ENCODE measurements around the gene DNAJC1.

DNAJC1 gene

DNA sequence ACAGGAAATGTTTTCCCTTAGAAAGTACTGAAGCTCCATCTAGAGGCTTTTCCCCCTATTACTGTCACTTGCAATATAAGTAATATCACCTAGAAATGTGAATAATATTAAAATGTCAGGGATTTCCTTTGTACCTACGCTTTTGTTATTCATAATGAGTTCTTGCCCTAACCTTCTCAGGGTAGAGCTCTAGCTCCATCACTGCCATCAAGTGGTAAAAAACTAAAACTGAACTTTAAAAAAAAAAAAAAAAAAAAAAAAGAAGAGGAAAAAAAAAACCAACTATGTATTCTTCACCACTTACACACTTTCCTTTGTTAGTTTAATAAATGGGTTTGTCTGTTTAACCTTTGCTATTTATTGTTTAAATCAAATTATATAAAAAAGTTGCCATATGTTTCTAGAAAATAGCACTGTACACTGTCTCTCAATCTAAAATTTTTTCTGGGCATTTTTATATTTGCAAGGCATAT lies 49.9 kb downstream of the DNAJC1 start:
- H3K36me3 ChIP-seq (ENCODE audit: insufficient read depth, low read length), result no peaks in the 10 kb centered on the region
- no peaks in the 10 kb centered on the region for H3K4me1 ChIP-seq (ENCODE audit: insufficient read depth, low read length, severe bottlenecking)
- H3K79me2 ChIP-seq (ENCODE audit: insufficient read depth, low read length), result no peaks in the 10 kb centered on the region
- no peak for TF ChIP-seq EZH2 (IDR thresholded peaks at IDR 0.05; ENCODE audit: borderline replicate concordance, low read length)
- TF ChIP-seq, protein P1, sequence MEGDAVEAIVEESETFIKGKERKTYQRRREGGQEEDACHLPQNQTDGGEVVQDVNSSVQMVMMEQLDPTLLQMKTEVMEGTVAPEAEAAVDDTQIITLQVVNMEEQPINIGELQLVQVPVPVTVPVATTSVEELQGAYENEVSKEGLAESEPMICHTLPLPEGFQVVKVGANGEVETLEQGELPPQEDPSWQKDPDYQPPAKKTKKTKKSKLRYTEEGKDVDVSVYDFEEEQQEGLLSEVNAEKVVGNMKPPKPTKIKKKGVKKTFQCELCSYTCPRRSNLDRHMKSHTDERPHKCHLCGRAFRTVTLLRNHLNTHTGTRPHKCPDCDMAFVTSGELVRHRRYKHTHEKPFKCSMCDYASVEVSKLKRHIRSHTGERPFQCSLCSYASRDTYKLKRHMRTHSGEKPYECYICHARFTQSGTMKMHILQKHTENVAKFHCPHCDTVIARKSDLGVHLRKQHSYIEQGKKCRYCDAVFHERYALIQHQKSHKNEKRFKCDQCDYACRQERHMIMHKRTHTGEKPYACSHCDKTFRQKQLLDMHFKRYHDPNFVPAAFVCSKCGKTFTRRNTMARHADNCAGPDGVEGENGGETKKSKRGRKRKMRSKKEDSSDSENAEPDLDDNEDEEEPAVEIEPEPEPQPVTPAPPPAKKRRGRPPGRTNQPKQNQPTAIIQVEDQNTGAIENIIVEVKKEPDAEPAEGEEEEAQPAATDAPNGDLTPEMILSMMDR (IDR thresholded peaks at IDR 0.05; ENCODE audit: low read length), result peak; percentile 33; the same call in 1 of the 2 replicates
- H2AFZ ChIP-seq (ENCODE audit: low read length), result no peak overlapping the region
- no peak overlapping the region for H3K9ac ChIP-seq (ENCODE audit: low read length)
- no peaks in the 10 kb centered on the region for H3K9me2 ChIP-seq (ENCODE audit: low read depth, low read length)
- H3K27me3 ChIP-seq (ENCODE audit: insufficient read depth, low read length), result no peaks in the 10 kb centered on the region
- H4K20me1 ChIP-seq (ENCODE audit: insufficient read depth, low read length), result no peaks in the 10 kb centered on the region
- no peaks in the 10 kb centered on the region for H3K9me3 ChIP-seq (ENCODE audit: low read length)
- H3K4me2 ChIP-seq (ENCODE audit: low read length), result no peak overlapping the region
- no peak overlapping the region for H3K4me3 ChIP-seq (ENCODE audit: low read depth, low read length, poor library complexity, severe bottlenecking)
- H3K27ac ChIP-seq (ENCODE audit: low read depth, low read length, poor library complexity, severe bottlenecking), result no peak overlapping the region
- H3F3A ChIP-seq (ENCODE audit: insufficient read depth, low read length), result no peaks in the 10 kb centered on the region

DNA sequence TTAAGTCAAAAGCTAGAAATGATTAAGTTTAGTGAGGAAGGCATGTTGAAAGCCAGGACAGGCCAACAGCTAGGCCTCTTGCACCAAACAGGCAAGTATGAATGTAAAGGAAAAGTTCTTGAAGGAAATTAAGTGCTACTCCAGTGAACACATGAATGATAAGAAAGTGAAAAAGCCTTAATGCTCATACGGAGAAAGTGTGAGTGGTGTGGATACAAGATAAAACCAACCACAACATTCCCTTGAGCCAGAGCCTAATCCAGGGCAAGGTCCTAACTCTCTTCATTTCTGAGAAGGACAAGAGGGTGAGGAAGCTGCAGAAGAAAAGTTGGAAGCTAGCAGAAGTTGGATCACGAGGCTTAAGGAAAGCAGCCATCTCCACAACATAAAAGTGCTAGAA lies 53.0 kb downstream of the DNAJC1 start:
- Histone ChIP-seq H3K27me3 (ENCODE audit: insufficient read depth, low read length) (no peaks in the 10 kb centered on the region), H3K9me2 (ENCODE audit: low read depth, low read length) (no peaks in the 10 kb centered on the region), H3K4me3 (ENCODE audit: low read depth, low read length, poor library complexity, severe bottlenecking) (no peak overlapping the region), H3K79me2 (ENCODE audit: insufficient read depth, low read length) (no peaks in the 10 kb centered on the region), H3K9ac (ENCODE audit: low read length) (no peak overlapping the region), H3K4me2 (ENCODE audit: low read length) (no peak overlapping the region), H4K20me1 (ENCODE audit: insufficient read depth, low read length) (no peaks in the 10 kb centered on the region), H3K27ac (ENCODE audit: low read depth, low read length, poor library complexity, severe bottlenecking) (no peak overlapping the region), H3F3A (ENCODE audit: insufficient read depth, low read length) (no peaks in the 10 kb centered on the region), H2AFZ (ENCODE audit: low read length) (no peak overlapping the region), H3K36me3 (ENCODE audit: insufficient read depth, low read length) (no peaks in the 10 kb centered on the region), H3K4me1 (ENCODE audit: insufficient read depth, low read length, severe bottlenecking) (no peaks in the 10 kb centered on the region), H3K9me3 (ENCODE audit: low read length) (no peaks in the 10 kb centered on the region)
- TF ChIP-seq, protein P1 (IDR thresholded peaks at IDR 0.05; ENCODE audit: low read length), result no peak

DNA sequence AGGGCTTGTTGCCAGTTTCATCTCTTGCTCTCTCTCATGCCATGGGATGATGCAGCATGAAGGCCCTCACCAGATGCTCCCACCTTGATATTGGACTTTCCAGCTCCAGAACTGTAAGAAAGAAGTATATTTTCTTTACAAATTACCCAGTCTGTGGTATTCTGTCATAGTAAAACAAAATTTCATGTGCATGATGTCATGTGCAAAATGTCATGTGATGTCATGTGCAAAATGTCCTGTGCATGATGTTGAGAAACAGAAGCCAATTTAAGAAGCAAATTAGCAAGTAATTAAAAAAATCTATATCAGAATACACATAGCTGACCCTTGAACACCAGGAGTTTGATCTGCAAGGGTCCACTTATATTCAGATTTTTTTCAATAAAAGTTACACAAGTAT lies 56.6 kb downstream of the DNAJC1 start:
- Histone ChIP-seq H4K20me1 (ENCODE audit: insufficient read depth, low read length) (no peaks in the 10 kb centered on the region), H3K36me3 (ENCODE audit: insufficient read depth, low read length) (no peaks in the 10 kb centered on the region), H3K27me3 (ENCODE audit: insufficient read depth, low read length) (no peaks in the 10 kb centered on the region), H3K4me1 (ENCODE audit: insufficient read depth, low read length, severe bottlenecking) (no peaks in the 10 kb centered on the region), H3K9me3 (ENCODE audit: low read length) (no peaks in the 10 kb centered on the region), H3K27ac (ENCODE audit: low read depth, low read length, poor library complexity, severe bottlenecking) (no peak overlapping the region), H3K9me2 (ENCODE audit: low read depth, low read length) (no peaks in the 10 kb centered on the region), H3K9ac (ENCODE audit: low read length) (no peak overlapping the region), H2AFZ (ENCODE audit: low read length) (no peak overlapping the region), H3K4me3 (ENCODE audit: low read depth, low read length, poor library complexity, severe bottlenecking) (no peak overlapping the region), H3K4me2 (ENCODE audit: low read length) (no peak overlapping the region), H3K79me2 (ENCODE audit: insufficient read depth, low read length) (no peaks in the 10 kb centered on the region), H3F3A (ENCODE audit: insufficient read depth, low read length) (no peaks in the 10 kb centered on the region)
- TF ChIP-seq, protein P1 (IDR thresholded peaks at IDR 0.05; ENCODE audit: low read length), result no peak
- no peak for TF ChIP-seq EZH2 (IDR thresholded peaks at IDR 0.05; ENCODE audit: borderline replicate concordance, low read length)
